ENCODE data around the gene COPG2. TPM values are rescaled to one million over a fixed set of nuclear protein-coding genes. Genes with fewer than 3 reads are reported as not detected.
"Not testable (repeated sequence)": the region's sequence is repeated elsewhere in the genome, so short reads cannot be mapped to it uniquely, and the experiment has no call there.

Gene COPG2
- total RNA-seq, 4 donors from 2014 or later = 22.4 to 25.7 (median 24.7) TPM

DNA sequence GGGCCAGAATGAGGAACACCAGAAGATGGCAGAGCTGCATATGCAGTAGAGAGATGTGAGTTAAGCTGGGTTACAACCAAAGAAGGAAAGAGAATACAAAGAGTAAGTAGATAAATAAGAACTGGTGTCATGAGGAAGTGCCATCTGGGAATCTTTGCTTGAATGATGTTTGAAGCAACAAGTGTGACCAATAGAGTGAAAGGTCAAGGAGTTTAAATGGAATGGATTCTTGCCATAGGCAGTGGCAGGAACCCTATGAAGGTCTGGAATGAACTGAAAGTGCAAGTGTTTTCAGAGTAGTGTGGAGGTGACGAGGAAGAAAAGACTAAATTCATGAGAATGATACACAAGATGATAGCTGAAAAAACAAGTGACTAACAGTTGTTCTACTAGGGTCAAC lies 155.1 kb downstream of the COPG2 start:
- Histone ChIP-seq H3K27me3 (no peaks in the 10 kb centered on the region), H3K27ac (no peak overlapping the region), H3K4me3 (replicated peaks in 1 of 3) (no peak overlapping the region), H3K9me3 (no peaks in the 10 kb centered on the region), H3K4me1 (peaks cover 0 to 5% of the 10 kb centered on the region in 2 donors), H3K36me3 (peaks cover 0 to 6% of the 10 kb centered on the region in 2 donors)
- intact Hi-C loops (cut with DNase I) = no loop called here
- no peak for DNase-seq
- TF ChIP-seq, protein P1, sequence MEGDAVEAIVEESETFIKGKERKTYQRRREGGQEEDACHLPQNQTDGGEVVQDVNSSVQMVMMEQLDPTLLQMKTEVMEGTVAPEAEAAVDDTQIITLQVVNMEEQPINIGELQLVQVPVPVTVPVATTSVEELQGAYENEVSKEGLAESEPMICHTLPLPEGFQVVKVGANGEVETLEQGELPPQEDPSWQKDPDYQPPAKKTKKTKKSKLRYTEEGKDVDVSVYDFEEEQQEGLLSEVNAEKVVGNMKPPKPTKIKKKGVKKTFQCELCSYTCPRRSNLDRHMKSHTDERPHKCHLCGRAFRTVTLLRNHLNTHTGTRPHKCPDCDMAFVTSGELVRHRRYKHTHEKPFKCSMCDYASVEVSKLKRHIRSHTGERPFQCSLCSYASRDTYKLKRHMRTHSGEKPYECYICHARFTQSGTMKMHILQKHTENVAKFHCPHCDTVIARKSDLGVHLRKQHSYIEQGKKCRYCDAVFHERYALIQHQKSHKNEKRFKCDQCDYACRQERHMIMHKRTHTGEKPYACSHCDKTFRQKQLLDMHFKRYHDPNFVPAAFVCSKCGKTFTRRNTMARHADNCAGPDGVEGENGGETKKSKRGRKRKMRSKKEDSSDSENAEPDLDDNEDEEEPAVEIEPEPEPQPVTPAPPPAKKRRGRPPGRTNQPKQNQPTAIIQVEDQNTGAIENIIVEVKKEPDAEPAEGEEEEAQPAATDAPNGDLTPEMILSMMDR (IDR thresholded peaks at IDR 0.05) = no peak
- no peak for TF ChIP-seq POLR2A (IDR thresholded peaks at IDR 0.05)
- WGBS, 2 donors = 97 to 98% methylated on average over 1 of the region's 1 CpG

DNA sequence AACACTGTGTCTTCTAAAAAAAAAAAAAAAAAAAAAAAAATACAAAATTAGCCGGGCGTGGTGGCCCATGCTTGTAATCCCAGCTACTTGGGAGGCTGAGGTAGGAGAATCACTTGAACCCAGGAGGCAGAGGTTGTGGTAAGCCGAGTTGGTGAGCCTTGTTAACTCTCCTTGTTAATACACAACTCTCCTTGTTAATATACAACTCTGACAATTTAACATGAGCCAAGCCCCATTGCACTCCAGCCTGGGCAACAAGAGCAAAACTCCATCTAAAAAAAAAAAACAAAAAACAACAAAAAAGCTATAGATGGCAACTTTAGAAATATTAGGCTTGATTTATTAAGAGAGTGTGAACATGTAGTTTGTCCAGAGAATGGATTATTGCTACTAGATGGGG lies 156.5 kb downstream of the COPG2 start:
- intact Hi-C loops (cut with DNase I); H3K27me3 ChIP-seq; DNase-seq; H3K4me1 ChIP-seq; H3K36me3 ChIP-seq; H3K27ac ChIP-seq; H3K4me3 ChIP-seq (replicated peaks in 1 of 3); H3K9me3 ChIP-seq: not testable (repeated sequence)
- WGBS, 2 donors = 95 to 98% methylated on average over 3 of the region's 3 CpGs

DNA sequence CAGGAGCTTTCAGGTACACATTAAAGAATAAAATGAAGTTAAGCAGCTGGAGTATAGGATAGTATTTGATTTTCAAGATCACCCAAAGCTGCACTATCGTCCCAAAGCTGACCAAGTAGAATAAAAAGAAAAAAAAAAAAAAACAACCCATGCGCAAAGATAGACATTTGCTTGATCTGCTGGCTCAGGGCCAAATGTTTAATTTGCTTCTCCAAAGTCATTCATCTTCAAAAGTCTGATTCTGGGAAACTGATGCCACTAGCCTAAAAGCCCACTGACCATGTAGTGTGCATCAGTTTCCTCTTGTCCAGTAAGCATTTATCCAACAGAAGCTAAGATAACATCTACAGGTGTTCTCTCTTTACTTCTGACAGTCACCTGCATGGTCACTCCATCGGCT lies 162.2 kb downstream of the COPG2 start:
- 95 to 97% methylated on average over 3 of the region's 3 CpGs for WGBS, 2 donors
- intact Hi-C loops (cut with DNase I) = no loop called here
- peaks cover 0 to 6% of the 10 kb centered on the region in 2 donors for H3K36me3 ChIP-seq

DNA sequence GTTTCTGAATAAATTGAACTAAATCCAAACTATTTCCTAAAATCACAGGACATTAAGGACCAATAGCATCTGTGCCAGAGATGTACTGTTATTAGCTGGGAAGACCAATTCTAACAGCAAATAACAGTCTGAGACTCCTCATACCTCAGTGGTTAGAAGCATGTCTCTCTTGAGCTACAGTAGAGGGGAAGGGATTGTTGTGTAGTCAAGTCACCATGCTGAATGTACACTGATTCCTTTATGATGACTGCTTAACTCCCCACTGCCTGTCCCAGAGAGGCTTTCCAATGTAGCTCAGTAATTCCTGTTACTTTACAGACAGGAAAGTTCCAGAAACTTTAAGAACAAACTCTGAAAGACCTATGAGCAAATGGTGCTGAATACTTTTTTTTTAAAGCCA lies 162.8 kb downstream of the COPG2 start:
- intact Hi-C loops (cut with DNase I) = no loop called here
- Histone ChIP-seq H3K9me3 (no peaks in the 10 kb centered on the region), H3K4me3 (replicated peaks in 1 of 3) (no peak overlapping the region), H3K4me1 (no peaks in the 10 kb centered on the region), H3K36me3 (peaks cover 0 to under 1% of the 10 kb centered on the region in 2 donors), H3K27ac (no peak overlapping the region), H3K27me3 (no peaks in the 10 kb centered on the region)
- no peak for DNase-seq
- TF ChIP-seq, protein P1 (IDR thresholded peaks at IDR 0.05) = no peak
- no peak for TF ChIP-seq POLR2A (IDR thresholded peaks at IDR 0.05)

More for the DNA sequence above, 162.2 kb downstream of the COPG2 start:
- Histone ChIP-seq H3K27ac (no peak overlapping the region), H3K4me1 (no peaks in the 10 kb centered on the region), H3K4me3 (replicated peaks in 1 of 3) (no peak overlapping the region), H3K27me3 (no peaks in the 10 kb centered on the region), H3K9me3 (no peaks in the 10 kb centered on the region)
- TF ChIP-seq, protein P1 (IDR thresholded peaks at IDR 0.05) = no peak
- TF ChIP-seq POLR2A (IDR thresholded peaks at IDR 0.05) = no peak
- DNase-seq = no peak

DNA sequence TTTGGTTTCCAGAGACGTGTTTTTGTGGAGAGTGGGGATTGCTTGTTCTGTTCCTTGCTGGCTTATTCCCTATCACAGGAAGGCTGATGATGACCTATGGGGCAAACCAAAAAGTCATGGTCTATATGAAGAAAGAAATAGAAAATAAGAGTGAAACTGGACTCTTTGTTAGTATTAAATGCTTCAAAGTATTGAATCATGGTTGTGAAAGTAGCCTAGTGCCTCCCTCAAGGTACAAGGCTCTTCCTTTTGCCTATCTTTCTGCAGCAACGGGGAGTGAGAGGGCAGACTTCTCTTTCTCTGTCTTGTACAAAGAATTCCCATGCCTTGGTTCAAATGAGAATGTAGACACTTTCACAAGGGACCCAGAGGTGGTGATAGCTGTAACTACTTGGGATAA lies 167.6 kb downstream of the COPG2 start:
- TF ChIP-seq POLR2A (IDR thresholded peaks at IDR 0.05) = no peak
- TF ChIP-seq, protein P1 (IDR thresholded peaks at IDR 0.05) = no peak
- no peak overlapping the region for H3K27ac ChIP-seq
- no peaks in the 10 kb centered on the region for H3K4me1 ChIP-seq
- H3K9me3 ChIP-seq = no peaks in the 10 kb centered on the region
- H3K27me3 ChIP-seq = no peaks in the 10 kb centered on the region
- intact Hi-C loops (cut with DNase I) = no loop called here
- H3K4me3 ChIP-seq (replicated peaks in 1 of 3) = no peak overlapping the region
- no peak for DNase-seq
- peaks cover 0 to 3% of the 10 kb centered on the region in 2 donors for H3K36me3 ChIP-seq
- WGBS, 2 donors = 87 to 93% methylated on average over 2 of the region's 2 CpGs

DNA sequence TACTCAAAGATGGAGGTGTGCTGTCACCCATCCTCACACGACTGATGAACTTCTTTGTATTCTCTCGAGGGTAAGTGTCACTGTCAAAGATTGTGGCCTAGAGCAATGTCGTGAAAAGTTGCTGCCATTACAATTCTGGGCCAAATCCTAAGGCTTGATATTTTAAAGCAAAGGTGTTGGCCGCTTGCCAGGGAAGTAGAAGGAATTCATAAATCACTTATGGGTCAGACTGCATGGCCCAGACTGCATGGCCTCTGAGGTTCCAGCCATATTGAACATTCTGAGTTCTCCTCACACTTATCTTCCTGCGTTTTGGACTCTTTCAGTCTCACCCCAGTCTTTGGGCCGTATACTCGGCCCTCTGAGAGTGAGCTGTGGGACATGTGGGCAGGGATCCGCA lies 168.1 kb downstream of the COPG2 start:
- H3K27ac ChIP-seq = no peak overlapping the region
- no peaks in the 10 kb centered on the region for H3K4me1 ChIP-seq
- WGBS, 2 donors = 88 to 93% methylated on average over 8 of the region's 8 CpGs
- H3K36me3 ChIP-seq = peaks cover 0 to 3% of the 10 kb centered on the region in 2 donors
- H3K27me3 ChIP-seq = no peaks in the 10 kb centered on the region
- TF ChIP-seq, protein P1 (IDR thresholded peaks at IDR 0.05) = no peak
- TF ChIP-seq POLR2A (IDR thresholded peaks at IDR 0.05) = no peak
- H3K9me3 ChIP-seq = no peaks in the 10 kb centered on the region
- no peak overlapping the region for H3K4me3 ChIP-seq (replicated peaks in 1 of 3)
- intact Hi-C loops (cut with DNase I) = no loop called here
- DNase-seq = no peak

Measured in thyroid gland (tissue), 4 donors.